ENCODE measurements around the gene AGPS. TPM values are rescaled to one million over a fixed set of nuclear protein-coding genes. Genes with fewer than 3 reads are reported as not detected.

Gene AGPS
- polyA plus RNA-seq, 1 experiment, result 22.6 TPM

GRCh38 chr2:177573120-177573519 is 180.5 kb downstream of the AGPS start:
- no peak for TF ChIP-seq CTCF (IDR thresholded peaks at IDR 0.05; ENCODE audit: low read depth, low read length)

GRCh38 chr2:177574356-177574755 is 181.8 kb downstream of the AGPS start:
- no peak for TF ChIP-seq CTCF (IDR thresholded peaks at IDR 0.05; ENCODE audit: low read depth, low read length)
- no peak for DNase-seq (ENCODE audit: low read depth, low spot score)
- ChIA-PET CTCF (no interaction called here), POLR2A (no interaction called here)
- Histone ChIP-seq H3K4me3 (ENCODE audit: low read depth, low read length) (no peak overlapping the region), H3K27me3 (ENCODE audit: control insufficient read depth, insufficient read depth, low read length) (no peaks in the 10 kb centered on the region), H3K27ac (ENCODE audit: low read depth, low read length) (no peak overlapping the region), H3K9me3 (ENCODE audit: control insufficient read depth, insufficient read depth, low read length) (no peaks in the 10 kb centered on the region)

More at GRCh38 chr2:177573120-177573519, 180.5 kb downstream of the AGPS start:
- no peaks in the 10 kb centered on the region for H3K9me3 ChIP-seq (ENCODE audit: control insufficient read depth, insufficient read depth, low read length)
- no peak overlapping the region for H3K4me3 ChIP-seq (ENCODE audit: low read depth, low read length)
- no peak overlapping the region for H3K27ac ChIP-seq (ENCODE audit: low read depth, low read length)
- ChIA-PET POLR2A (no interaction called here), CTCF (no interaction called here)
- DNase-seq (ENCODE audit: low read depth, low spot score), result no peak
- no peaks in the 10 kb centered on the region for H3K27me3 ChIP-seq (ENCODE audit: control insufficient read depth, insufficient read depth, low read length)

GRCh38 chr2:177575358-177575757 is 182.8 kb downstream of the AGPS start:
- no peak for TF ChIP-seq CTCF (IDR thresholded peaks at IDR 0.05; ENCODE audit: low read depth, low read length)
- DNase-seq (ENCODE audit: low read depth, low spot score), result no peak
- ChIA-PET POLR2A (no interaction called here), CTCF (no interaction called here)
- Histone ChIP-seq H3K4me3 (ENCODE audit: low read depth, low read length) (no peak overlapping the region), H3K9me3 (ENCODE audit: control insufficient read depth, insufficient read depth, low read length) (no peaks in the 10 kb centered on the region), H3K27ac (ENCODE audit: low read depth, low read length) (no peak overlapping the region), H3K27me3 (ENCODE audit: control insufficient read depth, insufficient read depth, low read length) (no peaks in the 10 kb centered on the region)

- POLR2A ChIA-PET, result no interaction called here
- Histone ChIP-seq H3K27me3 (ENCODE audit: control insufficient read depth, insufficient read depth, low read length) (no peaks in the 10 kb centered on the region), H3K4me3 (ENCODE audit: low read depth, low read length) (no peak overlapping the region), H3K9me3 (ENCODE audit: control insufficient read depth, insufficient read depth, low read length) (no peaks in the 10 kb centered on the region), H3K27ac (ENCODE audit: low read depth, low read length) (no peak overlapping the region)
- DNase-seq (ENCODE audit: low read depth, low spot score), result no peak
- no peak for TF ChIP-seq CTCF (IDR thresholded peaks at IDR 0.05; ENCODE audit: low read depth, low read length)
- CTCF ChIA-PET, result no interaction called here
These were observed 184.5 kb downstream of the AGPS start for GRCh38 chr2:177577075-177577474.

GRCh38 chr2:177578454-177578853 is 185.9 kb downstream of the AGPS start:
- no peak overlapping the region for H3K27ac ChIP-seq (ENCODE audit: low read depth, low read length)
- no peaks in the 10 kb centered on the region for H3K27me3 ChIP-seq (ENCODE audit: control insufficient read depth, insufficient read depth, low read length)
- TF ChIP-seq CTCF (IDR thresholded peaks at IDR 0.05; ENCODE audit: low read depth, low read length), result no peak
- DNase-seq (ENCODE audit: low read depth, low spot score), result no peak
- H3K4me3 ChIP-seq (ENCODE audit: low read depth, low read length), result no peak overlapping the region
- no peaks in the 10 kb centered on the region for H3K9me3 ChIP-seq (ENCODE audit: control insufficient read depth, insufficient read depth, low read length)
- POLR2A ChIA-PET, result no interaction called here
- CTCF ChIA-PET, result interaction anchor here (1.1 kb wide), 1 partner anchor 89 kb away, joined by 3 read pairs; no protein-coding TSS in a partner anchor

All from AG04450 (cell line).